Erythroblast (primary cell): Measurements from ENCODE around the gene FKRP.

Source experiments
- GATA1 ChIP-seq: IDR thresholded peaks from 2 replicates; pipeline ENCODE4 v1.6.1; 2011; ENCODE audit warnings: low read depth, mild to moderate bottlenecking, control low read depth, low read length, moderate library complexity
- POLR2A ChIP-seq: IDR thresholded peaks from 2 replicates; pipeline ENCODE4 v1.6.1; 2011; ENCODE audit warnings: mild to moderate bottlenecking, low read length

DNA sequence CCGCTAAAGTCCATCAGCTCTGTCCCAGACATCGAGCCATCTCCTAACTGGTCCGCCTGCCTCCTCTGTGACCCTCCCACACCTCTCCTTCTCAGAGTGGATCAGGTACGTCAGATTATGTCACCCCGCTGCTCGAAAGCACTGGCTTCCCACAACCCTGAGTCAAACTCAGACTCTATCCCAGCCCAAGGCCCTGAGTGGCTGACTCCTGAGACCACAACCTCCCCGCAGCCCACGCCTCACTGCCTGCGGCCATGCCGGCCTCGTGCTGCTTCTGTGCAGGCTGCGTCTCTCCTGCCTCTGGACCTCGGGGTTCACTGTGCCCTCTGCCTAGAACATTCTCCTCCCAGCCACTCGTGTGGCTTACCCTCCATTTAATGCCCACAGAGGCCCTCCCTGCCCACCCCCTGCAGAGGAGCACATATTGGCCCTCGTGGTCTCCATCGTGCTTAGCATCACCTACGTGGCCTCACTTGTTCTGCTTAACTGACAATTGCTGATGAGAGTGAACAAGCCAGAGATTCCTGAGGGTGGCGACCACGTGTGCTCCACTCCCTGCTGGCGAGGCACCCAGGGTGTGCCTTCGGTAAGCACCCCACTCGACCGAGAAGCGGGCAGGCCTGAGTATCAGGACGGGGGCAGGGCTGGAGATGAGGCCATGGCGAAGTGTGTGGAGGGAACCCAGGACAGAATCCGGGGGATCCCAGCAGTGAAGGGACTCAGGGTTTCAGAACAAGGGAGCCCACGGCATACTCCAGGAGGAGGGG lies 13.5 kb upstream of the FKRP start:
- TF ChIP-seq POLR2A (no peak), GATA1 (no peak)
